ENCODE data around the gene STXBP5. TPM values are rescaled to one million over a fixed set of nuclear protein-coding genes. Genes with fewer than 3 reads are reported as not detected.

STXBP5 gene
- total and polyA plus RNA-seq, 8 donors: 11.1 to 27.7 (median 13.3) TPM

DNA sequence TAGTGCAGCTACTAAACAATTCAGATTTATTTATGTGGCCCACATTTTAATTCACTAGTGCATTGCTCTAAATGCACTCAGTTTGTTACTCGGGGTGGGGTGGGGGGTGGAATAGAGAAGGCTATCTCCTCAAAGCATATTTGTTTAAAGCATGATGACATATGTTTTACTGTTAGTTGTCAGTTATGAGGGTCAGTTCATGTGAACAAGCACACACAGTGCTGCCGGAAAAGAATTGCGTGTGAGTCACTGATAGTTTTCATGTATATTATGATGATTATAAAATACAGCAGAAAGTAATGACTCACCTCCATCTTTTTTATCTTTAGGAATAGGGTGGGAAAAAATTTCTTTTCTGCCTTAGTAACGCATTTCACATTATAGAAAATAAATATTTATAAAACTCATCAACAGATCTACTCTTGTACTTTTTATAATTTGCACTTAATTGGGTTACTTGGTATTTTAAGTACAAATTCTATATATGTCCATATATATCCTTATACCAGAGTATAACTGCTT, 42.2 kb upstream of the STXBP5 start:
- H3K27ac ChIP-seq: no peak overlapping the region
- no peaks in the 10 kb centered on the region for H3K27me3 ChIP-seq
- intact Hi-C loops (cut with DNase I): no loop called here
- no peaks in the 10 kb centered on the region for H3K9me3 ChIP-seq
- DNase-seq: no peak
- TF ChIP-seq CTCF (IDR thresholded peaks at IDR 0.05): no peak
- no peaks in the 10 kb centered on the region for H3K36me3 ChIP-seq
- H3K4me1 ChIP-seq: no peaks in the 10 kb centered on the region
- no peak overlapping the region for H3K4me3 ChIP-seq
- ATAC-seq: no peak

GRCh38 chr6:147164761-147165160, 39.5 kb upstream of the STXBP5 start:
- no peaks in the 10 kb centered on the region for H3K27me3 ChIP-seq
- no peak for TF ChIP-seq CTCF (IDR thresholded peaks at IDR 0.05)

DNA sequence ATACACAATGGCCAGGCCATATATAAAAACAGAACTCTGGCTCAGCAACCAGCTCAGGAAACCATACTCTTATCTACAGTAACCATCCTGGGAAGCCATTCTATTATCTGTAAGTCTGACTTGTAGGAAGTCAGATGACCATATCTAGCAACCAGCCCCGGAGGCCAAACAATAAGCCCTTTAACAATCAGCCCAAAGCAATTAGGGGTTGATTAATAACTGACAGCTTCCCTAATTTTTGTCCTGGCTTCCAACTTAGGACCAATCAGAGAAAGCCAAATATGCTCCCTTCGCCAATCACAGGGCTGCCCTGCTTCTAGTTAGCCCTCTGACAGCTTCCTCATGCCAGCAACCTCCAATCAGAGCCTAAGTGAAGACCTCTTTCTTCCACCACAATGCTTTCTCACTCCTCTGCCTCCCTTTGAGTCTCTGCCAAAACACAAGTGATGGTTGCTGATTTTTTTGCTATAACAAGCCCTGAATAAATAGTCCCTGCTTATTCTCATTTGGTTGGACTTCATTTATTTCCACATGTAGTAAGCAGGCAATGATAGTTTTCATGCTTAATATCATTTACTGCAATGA, 37.8 kb upstream of the STXBP5 start:
- intact Hi-C loops (cut with DNase I): no loop called here
- H3K27me3 ChIP-seq: no peaks in the 10 kb centered on the region

More at GRCh38 chr6:147164761-147165160, 39.5 kb upstream of the STXBP5 start:
- intact Hi-C loops (cut with DNase I): no loop called here
- Histone ChIP-seq H3K4me1 (no peaks in the 10 kb centered on the region), H3K9me3 (no peaks in the 10 kb centered on the region), H3K27ac (no peak overlapping the region), H3K36me3 (no peaks in the 10 kb centered on the region), H3K4me3 (no peak overlapping the region)
- no peak for DNase-seq
- no peak for ATAC-seq

DNA sequence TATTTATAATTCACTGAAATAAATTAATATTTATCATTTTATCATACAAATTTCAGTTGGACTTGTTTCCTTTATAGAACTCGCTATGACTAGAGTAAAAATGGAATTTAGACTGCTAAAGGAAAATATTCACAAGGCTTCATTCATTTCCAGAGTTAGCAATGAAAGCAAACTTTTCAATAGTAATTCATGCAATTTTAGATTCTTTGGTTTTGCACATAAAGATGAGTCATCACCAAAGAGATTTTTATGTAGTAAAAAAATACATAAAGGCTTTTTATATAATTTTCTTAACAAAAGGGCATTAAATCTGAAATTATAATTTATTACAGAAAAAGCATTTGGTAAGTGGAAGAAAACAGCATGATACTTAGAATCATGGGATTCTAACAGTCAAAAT, 37.2 kb upstream of the STXBP5 start:
- TF ChIP-seq CTCF (IDR thresholded peaks at IDR 0.05): no peak
- DNase-seq: no peak
- Histone ChIP-seq H3K27ac (no peak overlapping the region), H3K4me3 (no peak overlapping the region), H3K27me3 (no peaks in the 10 kb centered on the region), H3K36me3 (no peaks in the 10 kb centered on the region), H3K9me3 (no peaks in the 10 kb centered on the region), H3K4me1 (no peaks in the 10 kb centered on the region)
- intact Hi-C loops (cut with DNase I): no loop called here
- no peak for ATAC-seq

More for the DNA sequence above, 37.8 kb upstream of the STXBP5 start:
- Histone ChIP-seq H3K4me3 (no peak overlapping the region), H3K36me3 (no peaks in the 10 kb centered on the region), H3K27ac (no peak overlapping the region), H3K9me3 (no peaks in the 10 kb centered on the region), H3K4me1 (no peaks in the 10 kb centered on the region)
- DNase-seq: no peak
- ATAC-seq: no peak
- no peak for TF ChIP-seq CTCF (IDR thresholded peaks at IDR 0.05)

DNA sequence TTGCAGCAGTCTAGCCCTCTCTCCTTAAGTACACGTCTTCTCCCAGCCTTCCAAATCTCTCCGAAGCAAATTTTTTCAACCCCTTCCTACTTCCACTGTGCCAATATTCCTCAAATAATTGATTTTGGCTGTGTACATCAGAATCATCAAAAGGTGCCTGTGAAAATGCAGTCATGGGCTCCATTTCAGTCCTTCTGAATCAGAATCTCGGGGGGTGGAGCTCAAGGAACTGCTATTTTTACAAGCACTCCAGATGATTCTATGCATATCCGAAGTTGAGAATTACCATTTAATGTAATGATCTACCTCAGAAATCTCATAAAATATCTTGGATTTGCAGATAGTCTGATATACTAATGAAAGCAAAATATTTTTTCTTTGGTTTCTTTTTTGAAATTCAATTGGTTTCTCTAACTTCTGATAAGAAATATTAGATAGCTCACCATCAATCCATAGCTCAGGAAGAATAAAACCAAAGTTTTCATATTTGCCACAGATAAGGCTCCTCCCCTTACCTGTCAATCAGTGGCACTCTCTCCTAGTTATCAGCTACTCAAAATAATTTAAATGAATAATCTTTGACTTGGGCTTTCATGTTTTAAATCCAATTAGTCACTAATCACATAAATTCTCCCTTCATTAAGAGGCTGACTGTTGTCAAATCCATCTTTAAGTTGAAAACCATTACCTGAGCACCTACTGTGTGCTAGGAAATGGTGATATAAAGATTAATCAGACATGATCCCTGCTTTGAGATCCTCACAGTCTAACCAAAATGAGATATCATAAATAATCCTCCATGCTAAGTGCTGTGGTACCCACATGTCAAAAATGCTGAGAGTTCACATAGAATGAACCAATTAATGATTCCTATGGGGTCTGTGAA, 36.4 kb upstream of the STXBP5 start:
- ATAC-seq: no peak

More for the DNA sequence above, 36.4 kb upstream of the STXBP5 start:
- no peak for DNase-seq
- no peaks in the 10 kb centered on the region for H3K36me3 ChIP-seq
- no peak overlapping the region for H3K27ac ChIP-seq
- TF ChIP-seq CTCF (IDR thresholded peaks at IDR 0.05): no peak
- H3K27me3 ChIP-seq: no peaks in the 10 kb centered on the region
- intact Hi-C loops (cut with DNase I): no loop called here
- no peaks in the 10 kb centered on the region for H3K4me1 ChIP-seq
- H3K4me3 ChIP-seq: no peak overlapping the region
- no peaks in the 10 kb centered on the region for H3K9me3 ChIP-seq
